ENCODE measurements around the gene LPXN. TPM values are rescaled to one million over a fixed set of nuclear protein-coding genes. Genes with fewer than 3 reads are reported as not detected.

Gene LPXN
- total RNA-seq: 4.9 and 8.4 TPM in 2 replicates

DNA sequence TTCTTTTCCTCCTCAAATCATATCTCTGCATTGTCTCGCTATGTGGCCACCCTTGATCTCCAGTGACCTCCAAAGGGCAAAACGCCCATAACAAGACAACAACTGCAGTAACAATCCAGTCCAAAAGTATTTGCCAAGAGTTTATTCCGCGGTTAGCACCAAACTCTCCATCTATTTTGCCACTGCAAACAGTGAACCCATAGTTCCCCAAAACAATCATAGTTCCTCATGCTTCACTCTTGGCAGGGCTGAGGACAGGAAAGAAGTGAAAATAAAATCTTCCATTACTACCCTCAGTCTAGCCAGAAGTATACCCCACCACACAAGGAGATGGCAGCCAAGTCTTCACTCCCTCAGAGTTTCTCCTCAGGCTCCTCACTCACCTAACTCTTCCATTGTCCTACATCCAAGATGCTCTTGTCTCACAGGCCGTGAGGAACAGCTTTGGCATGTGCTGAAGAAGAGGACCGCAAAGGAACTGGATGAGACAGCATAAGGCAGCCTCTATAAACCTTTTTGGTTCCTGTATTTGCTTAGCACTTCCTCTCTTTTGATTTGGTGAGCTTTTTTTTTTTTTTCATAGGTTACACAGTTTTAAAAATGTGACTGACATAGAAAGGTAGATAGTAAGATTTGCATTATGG lies at the start of gene LPXN:
LPXN (minus strand) TSS at position 480 of the 644 bp plus-strand sequence; CDS start at position 396, 84 bp downstream.

DNA sequence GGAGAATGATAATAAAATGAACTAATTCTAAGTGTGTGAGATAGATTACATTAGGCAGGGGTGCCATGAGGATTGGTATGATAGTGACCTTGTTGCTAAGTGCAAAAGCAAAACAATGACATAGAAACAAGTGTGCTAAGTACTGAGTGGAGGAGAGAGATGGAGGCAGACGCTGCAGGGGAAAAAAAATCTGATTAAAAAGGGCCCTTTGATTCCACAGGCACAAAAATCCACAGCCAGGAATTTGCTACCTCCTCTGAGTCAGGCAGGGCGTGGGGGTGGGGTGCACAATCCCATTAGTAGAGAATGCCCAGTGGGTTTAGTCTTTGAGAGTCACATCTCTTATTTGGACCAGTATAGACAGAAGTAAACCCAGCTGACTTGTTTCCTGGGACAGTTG lies 46.7 kb upstream of the LPXN start, which contains the start of gene CNTF:
CNTF (plus strand) TSS at position 322 of the 400 bp plus-strand sequence. CDS start 88 bp downstream, outside the sequence.

DNA sequence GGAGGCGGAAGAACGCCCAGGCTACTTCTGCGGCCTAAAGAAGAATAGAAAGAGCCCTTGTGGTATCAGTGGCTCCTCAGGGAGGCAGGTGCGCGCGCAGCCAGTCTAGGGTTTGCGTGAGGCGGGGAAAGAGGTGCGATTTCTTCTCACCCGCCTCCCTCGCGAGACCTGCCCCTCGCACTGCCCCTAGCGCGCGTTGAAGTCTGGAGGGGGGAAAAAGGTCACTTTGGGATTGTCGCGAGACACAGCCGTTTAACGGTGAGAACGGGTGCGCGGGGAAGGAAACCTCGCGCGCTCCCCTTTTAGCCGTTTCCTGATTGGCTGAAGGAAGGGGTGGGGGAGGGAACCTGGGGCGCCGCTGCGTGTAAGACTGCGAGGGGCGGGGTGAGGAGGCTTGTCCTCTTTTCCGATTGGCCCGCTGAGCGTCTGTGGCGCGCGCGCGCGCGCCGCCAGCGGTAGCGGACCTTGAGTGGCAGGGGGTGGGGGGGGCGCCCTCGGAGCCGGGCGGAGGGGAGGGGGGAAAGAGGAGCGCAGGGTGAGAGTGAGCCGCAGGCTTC lies 3.1 kb upstream of the LPXN start, which contains the start of gene ZFP91:
ZFP91 (plus strand) TSS at position 429 of the 557 bp plus-strand sequence. CDS start 219 bp downstream, outside the sequence.

DNA sequence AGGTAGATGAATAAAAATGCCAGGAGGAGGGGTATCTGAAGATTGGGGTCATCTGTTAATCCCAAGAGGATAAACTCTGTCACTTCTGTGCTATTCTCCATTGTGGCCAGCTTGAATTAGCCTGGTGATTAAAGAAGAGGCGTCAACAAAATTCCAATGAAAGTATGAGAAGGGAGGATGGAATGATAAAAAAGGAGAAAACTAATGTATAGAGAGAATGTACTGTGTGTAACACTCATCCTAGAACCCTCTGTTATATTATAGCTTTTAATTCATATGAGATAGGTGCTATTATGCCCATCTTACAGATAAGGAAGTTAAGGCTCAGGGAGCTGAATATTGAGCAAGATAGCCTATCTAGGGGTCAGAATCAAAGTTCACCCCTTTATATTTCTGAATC lies 67.7 kb downstream of the LPXN start, which contains the start of gene OR5B21:
OR5B21 (minus strand) TSS at position 101 of the 400 bp plus-strand sequence; CDS start at position 101, 0 bp downstream.

Other genes with a start within 250 kb of the LPXN start
- not detected in 2 replicates for gene OR5B17, start 216.8 kb downstream of the LPXN start, total RNA-seq
- not detected in 2 replicates for gene OR5B3, start 169.0 kb downstream of the LPXN start, total RNA-seq
- not detected in 2 replicates for gene OR5B2, start 147.7 kb downstream of the LPXN start, total RNA-seq
- gene OR5B12, start 133.6 kb downstream of the LPXN start, total RNA-seq: not detected in 2 replicates
- not detected in 2 replicates for gene OR5B21, start 67.8 kb downstream of the LPXN start, total RNA-seq
- 73.7 and 83.9 TPM in 2 replicates for gene ZFP91, start 3.2 kb upstream of the LPXN start, total RNA-seq
- 3.3 and 4.0 TPM in 2 replicates for gene CNTF, start 46.8 kb upstream of the LPXN start, total RNA-seq
- not detected in 2 replicates for gene GLYAT, start 156.1 kb upstream of the LPXN start, total RNA-seq